ENCODE data around the gene AKAP8.
A peak's percentile ranks its signal among the peaks of the same experiment; 100 is the strongest.
"Not testable (repeated sequence)": the region's sequence is repeated elsewhere in the genome, so short reads cannot be mapped to it uniquely, and the experiment has no call there.

Gene AKAP8

DNA sequence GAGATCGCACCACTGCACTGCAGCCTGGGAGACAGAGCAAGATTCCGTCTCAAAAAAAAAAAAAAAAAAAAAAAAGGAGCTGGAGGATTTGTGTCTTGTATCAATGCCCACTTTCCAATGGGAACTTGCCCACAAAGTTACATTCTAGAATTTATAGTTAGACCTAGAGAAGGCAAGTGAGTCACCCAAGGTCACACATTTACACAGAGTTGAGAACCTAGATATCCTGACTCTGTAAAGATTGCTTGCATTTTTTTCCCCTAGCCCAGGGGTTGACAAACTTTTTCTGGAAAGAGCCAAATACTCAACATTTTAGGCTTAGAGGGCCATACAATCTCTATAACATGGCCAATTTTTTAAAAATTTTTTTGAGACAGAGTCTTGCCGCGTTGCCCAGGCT is 39.5 kb downstream of the AKAP8 start:
- no peak overlapping the region for H3K27ac ChIP-seq
- TF ChIP-seq ZFX (IDR thresholded peaks at IDR 0.05), result no peak
- TF ChIP-seq, protein P1, sequence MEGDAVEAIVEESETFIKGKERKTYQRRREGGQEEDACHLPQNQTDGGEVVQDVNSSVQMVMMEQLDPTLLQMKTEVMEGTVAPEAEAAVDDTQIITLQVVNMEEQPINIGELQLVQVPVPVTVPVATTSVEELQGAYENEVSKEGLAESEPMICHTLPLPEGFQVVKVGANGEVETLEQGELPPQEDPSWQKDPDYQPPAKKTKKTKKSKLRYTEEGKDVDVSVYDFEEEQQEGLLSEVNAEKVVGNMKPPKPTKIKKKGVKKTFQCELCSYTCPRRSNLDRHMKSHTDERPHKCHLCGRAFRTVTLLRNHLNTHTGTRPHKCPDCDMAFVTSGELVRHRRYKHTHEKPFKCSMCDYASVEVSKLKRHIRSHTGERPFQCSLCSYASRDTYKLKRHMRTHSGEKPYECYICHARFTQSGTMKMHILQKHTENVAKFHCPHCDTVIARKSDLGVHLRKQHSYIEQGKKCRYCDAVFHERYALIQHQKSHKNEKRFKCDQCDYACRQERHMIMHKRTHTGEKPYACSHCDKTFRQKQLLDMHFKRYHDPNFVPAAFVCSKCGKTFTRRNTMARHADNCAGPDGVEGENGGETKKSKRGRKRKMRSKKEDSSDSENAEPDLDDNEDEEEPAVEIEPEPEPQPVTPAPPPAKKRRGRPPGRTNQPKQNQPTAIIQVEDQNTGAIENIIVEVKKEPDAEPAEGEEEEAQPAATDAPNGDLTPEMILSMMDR (conservative IDR thresholded peaks at IDR 0.05), result no peak

DNA sequence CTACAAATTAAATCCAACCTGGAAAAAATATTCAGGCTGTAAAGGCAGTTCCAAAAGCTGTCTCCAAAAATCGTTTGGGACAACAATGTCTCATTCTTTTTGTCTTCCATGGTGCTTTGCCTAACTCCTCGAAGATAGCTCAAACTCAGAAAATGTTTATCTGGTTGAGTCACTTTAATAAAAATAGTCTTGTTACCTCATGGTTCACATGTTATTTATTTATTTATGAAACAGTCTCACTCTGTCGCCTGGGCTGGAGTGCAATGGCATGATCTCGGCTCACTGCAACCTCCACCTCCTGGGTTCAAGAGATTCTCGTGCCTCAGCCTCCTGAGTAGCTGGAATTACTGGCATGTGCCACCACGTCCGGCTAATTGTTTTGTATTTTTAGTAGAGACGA is 42.4 kb downstream of the AKAP8 start:
- H3K27ac ChIP-seq, result no peak overlapping the region

DNA sequence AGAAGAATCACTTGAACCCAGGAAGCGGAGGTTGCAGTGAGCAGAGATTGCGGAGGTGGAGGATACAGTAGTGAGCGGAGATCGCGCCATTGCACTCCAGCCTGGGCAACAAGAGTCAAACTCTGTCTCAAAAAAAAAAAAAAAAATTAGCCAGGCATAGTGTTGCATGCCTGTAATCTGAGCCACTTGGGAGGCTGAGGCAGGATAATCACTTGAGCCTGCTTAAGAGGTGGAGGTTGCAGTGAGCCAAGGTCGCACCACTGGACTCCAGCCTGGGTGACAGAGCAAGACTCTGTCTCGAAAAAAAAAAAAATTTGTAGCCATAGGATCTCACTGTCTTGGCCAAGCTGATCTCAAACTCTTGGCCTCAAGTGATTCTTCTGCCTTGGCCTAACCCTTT is 43.6 kb downstream of the AKAP8 start:
- H3K27ac ChIP-seq, result not testable (repeated sequence)

More for the DNA sequence above, 42.4 kb downstream of the AKAP8 start:
- TF ChIP-seq ZFX (IDR thresholded peaks at IDR 0.05), result no peak
- TF ChIP-seq, protein P1 (conservative IDR thresholded peaks at IDR 0.05), result no peak

DNA sequence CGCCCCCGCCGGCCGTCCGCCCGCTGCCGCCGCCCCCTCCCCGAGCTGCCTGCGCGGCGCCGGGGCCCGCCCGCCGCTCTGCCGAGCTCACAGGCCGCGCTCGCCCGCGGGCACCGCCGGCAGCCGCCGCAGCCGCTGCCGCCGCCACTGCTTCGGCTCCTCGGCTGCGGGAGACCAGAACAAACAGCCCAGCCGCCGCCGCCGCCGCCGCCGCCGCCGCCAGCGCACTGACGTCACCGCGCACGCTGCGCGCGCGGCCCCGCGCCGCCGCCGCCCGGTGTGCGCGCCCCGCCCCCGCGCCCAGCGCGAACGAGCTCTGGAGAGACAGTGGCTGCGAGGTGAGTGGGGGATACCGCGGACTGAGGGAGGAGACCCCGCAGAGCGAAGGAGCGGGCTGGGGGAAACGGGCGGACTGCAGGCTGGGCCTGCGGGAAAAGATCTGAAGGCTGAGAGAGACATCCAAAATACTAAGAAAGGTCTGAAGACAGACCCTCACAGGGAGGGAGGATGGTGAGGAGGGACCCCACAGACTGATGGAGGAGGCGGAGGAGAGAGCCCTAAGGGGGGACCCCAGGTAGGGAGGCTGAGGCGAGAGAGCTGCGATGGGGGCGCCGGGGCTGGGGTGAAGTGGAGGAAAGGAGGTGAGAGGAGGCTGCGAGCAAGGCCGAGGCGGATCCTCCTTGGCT is 47.1 kb downstream of the AKAP8 start, which contains the start of gene BRD4:
Gene BRD4 (minus strand): TSS at position 229 of the 686 bp plus-strand sequence. CDS start 59,440 bp downstream, outside the sequence.
- H3K27ac ChIP-seq, result peak within 1 kb of the TSS; percentile 93
- TF ChIP-seq, protein P1 (conservative IDR thresholded peaks at IDR 0.05), result no peak
- peak; percentile 77; the same call in 1 of the 2 replicates for TF ChIP-seq ZFX (IDR thresholded peaks at IDR 0.05)

DNA sequence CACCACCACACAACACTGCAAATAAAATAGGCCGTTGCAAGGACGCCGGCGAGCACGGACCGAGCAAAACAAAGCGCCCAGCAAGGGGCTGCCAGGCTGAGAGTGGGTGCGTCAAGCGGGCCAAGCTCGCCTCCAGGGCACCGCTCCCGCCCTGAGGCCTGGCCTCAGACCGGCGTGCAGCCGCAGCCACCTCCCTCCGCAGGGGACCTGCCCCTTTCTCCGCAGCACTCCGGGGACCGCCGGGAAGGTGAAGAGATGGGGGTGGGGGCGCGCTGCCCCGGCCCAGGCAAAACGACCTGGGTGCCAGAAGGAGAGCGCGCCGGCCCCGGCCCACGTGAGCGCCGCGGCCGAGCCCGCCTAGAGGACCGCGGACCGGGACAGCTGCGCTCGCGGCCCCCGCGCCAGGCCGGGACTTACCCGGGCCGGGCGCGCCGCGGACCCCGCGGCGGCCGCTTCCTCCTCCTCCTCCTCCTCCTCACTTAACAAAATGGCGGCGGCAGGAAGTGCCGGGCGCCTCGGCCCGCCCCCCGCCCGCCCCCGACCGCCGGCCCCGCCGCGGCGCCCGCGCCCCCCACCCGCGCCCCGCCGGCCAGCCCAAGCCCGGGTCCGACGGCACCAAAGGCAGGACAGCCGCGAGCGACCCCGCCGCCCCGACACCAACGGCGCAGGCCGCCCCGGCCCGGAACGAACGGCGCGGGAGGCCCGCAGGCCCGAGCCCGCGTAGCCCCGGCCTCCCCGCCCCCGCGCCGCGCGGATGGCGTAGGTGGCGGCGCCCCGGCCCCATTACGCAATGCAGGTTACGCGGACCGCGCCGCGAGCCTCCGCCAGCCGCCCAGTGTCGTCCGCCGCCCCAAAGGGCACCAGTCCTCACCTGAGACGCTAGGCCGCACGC is 47.9 kb downstream of the AKAP8 start:
- TF ChIP-seq, protein P1 (conservative IDR thresholded peaks at IDR 0.05), result no peak
- TF ChIP-seq ZFX (IDR thresholded peaks at IDR 0.05), result peak; percentile 97
- peak overlapping the region; percentile 93 for H3K27ac ChIP-seq

DNA sequence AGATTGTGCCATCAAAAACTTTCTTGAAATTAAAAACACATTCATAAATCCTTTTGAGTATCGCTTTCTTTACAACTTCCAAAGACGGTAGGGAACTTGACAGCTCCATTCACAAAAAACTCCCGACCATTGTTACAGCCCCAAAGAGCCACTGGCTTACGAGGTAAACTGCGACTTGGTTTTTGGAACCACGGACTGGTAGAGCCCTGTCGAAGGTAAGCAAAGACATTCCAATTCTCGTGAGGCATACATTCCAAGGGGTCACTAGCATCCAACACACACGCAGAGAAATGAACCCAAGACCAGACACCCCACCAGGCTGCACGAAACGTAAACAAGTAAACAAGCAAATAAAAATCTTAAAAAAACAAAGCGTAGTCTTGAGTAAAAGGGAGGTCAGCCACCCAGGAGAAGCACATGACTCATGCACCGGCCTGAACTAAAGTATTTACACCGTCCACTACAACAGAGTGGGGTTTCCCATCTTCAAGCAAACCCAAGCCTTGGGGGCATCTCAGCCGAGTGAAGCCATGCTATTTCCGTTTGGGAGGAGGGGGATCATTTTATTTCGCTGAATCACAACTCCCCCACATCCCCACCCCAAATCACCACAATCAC is 48.7 kb downstream of the AKAP8 start:
- H3K27ac ChIP-seq, result peak overlapping the region; percentile 93
- no peak for TF ChIP-seq ZFX (IDR thresholded peaks at IDR 0.05)
- TF ChIP-seq, protein P1 (conservative IDR thresholded peaks at IDR 0.05), result no peak

DNA sequence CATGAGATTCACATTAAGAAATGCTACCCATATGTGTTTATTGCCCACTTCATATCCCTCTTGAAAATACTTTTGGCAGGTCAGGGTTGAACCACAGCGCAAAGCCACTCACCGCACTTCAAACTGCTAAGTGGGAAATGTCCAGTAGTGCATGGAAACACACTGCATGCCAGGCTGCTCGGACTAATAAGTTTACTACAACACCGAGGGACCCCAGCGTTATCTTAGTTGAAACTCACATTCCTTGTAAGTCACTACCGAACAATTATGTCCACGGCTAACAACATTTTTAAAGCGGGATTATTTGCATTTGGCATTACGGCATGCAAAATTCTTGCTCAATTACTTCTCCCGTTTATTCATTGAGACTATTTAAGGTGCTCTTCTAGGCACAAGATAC is 51.3 kb downstream of the AKAP8 start:
- no peak overlapping the region for H3K27ac ChIP-seq
- no peak for TF ChIP-seq ZFX (IDR thresholded peaks at IDR 0.05)
- TF ChIP-seq, protein P1 (conservative IDR thresholded peaks at IDR 0.05), result no peak

All from C4-2B (cell line).